EH (cell line): ENCODE data around the gene C17orf114.

Experiments
- DNase-seq: peaks from one replicate; pipeline ENCODE4 v3.0.0-alpha.2; 2015; ENCODE audit warnings: low read depth

C17orf114 gene

GRCh38 chr17:4823373-4824089 lies 21.4 kb upstream of the C17orf114 start:
- no peak for DNase-seq

GRCh38 chr17:4822835-4823234 lies 20.7 kb upstream of the C17orf114 start:
- no peak for DNase-seq

- DNase-seq, result no peak
Observed at GRCh38 chr17:4818276-4818675, 16.1 kb upstream of the C17orf114 start.

- no peak for DNase-seq
Observed at GRCh38 chr17:4816826-4817225, 14.7 kb upstream of the C17orf114 start.

- DNase-seq, result no peak
Observed at GRCh38 chr17:4815043-4815675, 13.0 kb upstream of the C17orf114 start.

- DNase-seq, result no peak
Observed at GRCh38 chr17:4812690-4813089, 10.6 kb upstream of the C17orf114 start.

- no peak for DNase-seq
Observed at GRCh38 chr17:4811471-4811870, 9.3 kb upstream of the C17orf114 start.

- DNase-seq, result no peak
Observed at GRCh38 chr17:4810696-4811290, 8.7 kb upstream of the C17orf114 start.

- DNase-seq, result peak; percentile 23
Observed at GRCh38 chr17:4808378-4808767, 6.2 kb upstream of the C17orf114 start.

GRCh38 chr17:4807605-4808377 lies 5.7 kb upstream of the C17orf114 start:
- peak; percentile 24 for DNase-seq

GRCh38 chr17:4806777-4807604 lies 4.9 kb upstream of the C17orf114 start, which contains the start of gene PLD2:
TSS of gene PLD2 (plus strand) at chr17:4807152. CDS start at chr17:4807773, 621 bp downstream.
- peak; percentile 86 for DNase-seq

GRCh38 chr17:4806456-4806776 lies 4.3 kb upstream of the C17orf114 start:
- DNase-seq, result peak; percentile 22

- no peak for DNase-seq
Observed at GRCh38 chr17:4800462-4801196, 1.5 kb downstream of the C17orf114 start.

GRCh38 chr17:4796552-4796920 lies 5.6 kb downstream of the C17orf114 start:
- DNase-seq, result peak; percentile 52

GRCh38 chr17:4795168-4795567 lies 7.0 kb downstream of the C17orf114 start:
- no peak for DNase-seq

GRCh38 chr17:4790705-4791088 lies 11.4 kb downstream of the C17orf114 start:
- DNase-seq, result no peak

- DNase-seq, result peak; percentile 86
Observed at GRCh38 chr17:4789951-4790704, 12.0 kb downstream of the C17orf114 start.

GRCh38 chr17:4789701-4789950 lies 12.5 kb downstream of the C17orf114 start:
- no peak for DNase-seq

- DNase-seq, result peak; percentile 10
Observed at GRCh38 chr17:4788807-4789700, 13.1 kb downstream of the C17orf114 start, which contains the start of gene GLTPD2. TSS of gene GLTPD2 (plus strand) at chr17:4788964. CDS start at chr17:4789012, 48 bp downstream.
